ENCODE measurements around the gene RPH3AL.

RPH3AL gene

GRCh38 chr17:193841-194806, 158.5 kb downstream of the RPH3AL start:
- no peak for DNase-seq

- no peak for DNase-seq
These were observed 159.2 kb downstream of the RPH3AL start for GRCh38 chr17:193426-193810.

GRCh38 chr17:192666-193425, 159.8 kb downstream of the RPH3AL start:
- DNase-seq = no peak

GRCh38 chr17:189444-189843, 163.2 kb downstream of the RPH3AL start:
- no peak for DNase-seq

- DNase-seq = no peak
These were observed 165.5 kb downstream of the RPH3AL start for GRCh38 chr17:187130-187529.

GRCh38 chr17:185445-186138, 167.0 kb downstream of the RPH3AL start:
- DNase-seq = no peak

- no peak for DNase-seq
These were observed 169.6 kb downstream of the RPH3AL start for GRCh38 chr17:183021-183420.

- no peak for DNase-seq
These were observed 170.4 kb downstream of the RPH3AL start for GRCh38 chr17:182050-182751.

- DNase-seq = peak; percentile 17
These were observed 171.2 kb downstream of the RPH3AL start, which contains the start of gene DOC2B for GRCh38 chr17:181245-182049. DOC2B (minus strand) TSS chr17:181650; CDS start chr17:181479, 171 bp downstream.

GRCh38 chr17:180381-181244, 172.0 kb downstream of the RPH3AL start:
- peak; percentile 16 for DNase-seq

GRCh38 chr17:179781-180380, 172.7 kb downstream of the RPH3AL start:
- DNase-seq = no peak

GRCh38 chr17:179066-179432, 173.6 kb downstream of the RPH3AL start:
- DNase-seq = no peak

- DNase-seq = no peak
These were observed 174.1 kb downstream of the RPH3AL start for GRCh38 chr17:178292-179065.

GRCh38 chr17:177762-178161, 174.8 kb downstream of the RPH3AL start:
- no peak for DNase-seq

- DNase-seq = no peak
These were observed 175.5 kb downstream of the RPH3AL start for GRCh38 chr17:177155-177554.

GRCh38 chr17:173166-173911, 179.3 kb downstream of the RPH3AL start:
- DNase-seq = peak; percentile 18

- DNase-seq = no peak
These were observed 180.2 kb downstream of the RPH3AL start for GRCh38 chr17:172401-172800.

- no peak for DNase-seq
These were observed 180.7 kb downstream of the RPH3AL start for GRCh38 chr17:171871-172270.
